H9 (cell line): ENCODE measurements around the gene BCKDHB. TPM values are rescaled to one million over a fixed set of nuclear protein-coding genes. Genes with fewer than 3 reads are reported as not detected.

Experiments
- DNase-seq: peaks from one replicate; pipeline ENCODE4 v3.0.0-alpha.2; 2017
- H2AFZ ChIP-seq: one replicate; pipeline ENCODE4 v1.6.1; 2013; ENCODE audit warnings: mild to moderate bottlenecking, low read length, control low read depth, moderate library complexity
- H2AK5ac ChIP-seq: 2 replicates; pipeline ENCODE4 v1.6.1; 2013; ENCODE audit warnings: low read length, control low read depth, mixed read lengths; ENCODE audit not compliant: insufficient read length
- H2BK120ac ChIP-seq: one replicate; pipeline ENCODE4 v1.6.1; 2013; ENCODE audit warnings: low read depth, mild to moderate bottlenecking, low read length, control low read depth, inconsistent platforms; ENCODE audit not compliant: poor library complexity, severe bottlenecking
- H2BK12ac ChIP-seq: 2 replicates; pipeline ENCODE4 v1.6.1; 2013; ENCODE audit warnings: low read length, control low read depth, mixed read lengths, low read depth; ENCODE audit not compliant: insufficient read length
- H2BK15ac ChIP-seq: 2 replicates; pipeline ENCODE4 v1.6.1; 2013; ENCODE audit warnings: low read depth, low read length, control low read depth
- H2BK20ac ChIP-seq: one replicate; pipeline ENCODE4 v1.6.1; 2013; ENCODE audit warnings: low read depth, mild to moderate bottlenecking, low read length, control low read depth, inconsistent platforms; ENCODE audit not compliant: poor library complexity, severe bottlenecking
- H2BK5ac ChIP-seq: 2 replicates; pipeline ENCODE4 v1.6.1; 2013; ENCODE audit warnings: low read length, control low read depth, mixed read lengths; ENCODE audit not compliant: insufficient read length
- H3K14ac ChIP-seq: 2 replicates; pipeline ENCODE4 v1.6.1; 2013; ENCODE audit warnings: low read length, control low read depth; ENCODE audit not compliant: insufficient read depth
- H3K18ac ChIP-seq: 2 replicates; pipeline ENCODE4 v1.6.1; 2013; ENCODE audit warnings: low read depth, mild to moderate bottlenecking, mixed read lengths, low read length, control low read depth; ENCODE audit not compliant: insufficient read length
- H3K23ac ChIP-seq: 2 replicates; pipeline ENCODE4 v1.6.1; 2013; ENCODE audit warnings: low read length, control low read depth, mixed read lengths, low read depth; ENCODE audit not compliant: insufficient read length
- H3K23me2 ChIP-seq: 2 replicates; pipeline ENCODE4 v1.6.1; 2013; ENCODE audit warnings: low read depth, mild to moderate bottlenecking, mixed read lengths, low read length, control low read depth; ENCODE audit not compliant: insufficient read length, poor library complexity, severe bottlenecking
- H3K27ac ChIP-seq: 2 replicates; pipeline ENCODE4 v1.5.1; 2013; ENCODE audit warnings: low read length, control low read depth, mixed read lengths, low read depth; ENCODE audit not compliant: insufficient read length
- H3K27me3 ChIP-seq: 2 replicates; pipeline ENCODE4 v1.6.1; 2013; ENCODE audit warnings: low read length, control low read depth, inconsistent platforms; ENCODE audit not compliant: insufficient read depth
- H3K4ac ChIP-seq: 2 replicates; pipeline ENCODE4 v1.6.1; 2013; ENCODE audit warnings: low read depth, mild to moderate bottlenecking, control low read depth, inconsistent platforms, low read length, moderate library complexity
- H3K4me1 ChIP-seq: 2 replicates; pipeline ENCODE4 v1.6.1; 2013; ENCODE audit warnings: low read length, control low read depth, inconsistent platforms; ENCODE audit not compliant: insufficient read depth
- H3K4me2 ChIP-seq: 2 replicates; pipeline ENCODE4 v1.6.1; 2013; ENCODE audit warnings: low read length, control low read depth, mixed read lengths; ENCODE audit not compliant: insufficient read length, insufficient read depth
- H3K56ac ChIP-seq: 2 replicates; pipeline ENCODE4 v1.6.1; 2013; ENCODE audit warnings: low read depth, mild to moderate bottlenecking, mixed read lengths, low read length, control low read depth; ENCODE audit not compliant: insufficient read length
- H3K79me1 ChIP-seq: 2 replicates; pipeline ENCODE4 v1.6.1; 2013; ENCODE audit warnings: low read depth, mild to moderate bottlenecking, moderate library complexity, low read length, control low read depth, inconsistent platforms; ENCODE audit not compliant: insufficient read depth, poor library complexity, severe bottlenecking
- H3K79me2 ChIP-seq: 2 replicates; pipeline ENCODE4 v1.6.1; 2013; ENCODE audit warnings: low read length, control low read depth, inconsistent platforms; ENCODE audit not compliant: insufficient read depth
- H3K9ac ChIP-seq: 2 replicates; pipeline ENCODE4 v1.6.1; 2013; ENCODE audit warnings: low read length, control low read depth, mixed read lengths; ENCODE audit not compliant: insufficient read length; ENCODE audit errors: extremely low read depth
- H3K9me3 ChIP-seq: one replicate; pipeline ENCODE4 v1.6.1; 2013; ENCODE audit warnings: low read depth, low read length, inconsistent platforms; ENCODE audit not compliant: control insufficient read depth
- H3T11ph ChIP-seq: one replicate; pipeline ENCODE4 v1.6.1; 2013; ENCODE audit warnings: mild to moderate bottlenecking, low read length, control low read depth, inconsistent platforms
- H4K20me1 ChIP-seq: one replicate; pipeline ENCODE4 v1.6.1; 2013; ENCODE audit not compliant: control insufficient read depth, insufficient read length, insufficient read depth
- H4K5ac ChIP-seq: 2 replicates; pipeline ENCODE4 v1.6.1; 2013; ENCODE audit warnings: low read depth, mild to moderate bottlenecking, mixed read lengths, low read length, control low read depth; ENCODE audit not compliant: insufficient read length
- H4K8ac ChIP-seq: replicated peaks from 2 replicates; pipeline ENCODE4 v1.6.1; 2013; ENCODE audit warnings: low read length, control low read depth, mixed read lengths, low read depth; ENCODE audit not compliant: insufficient read length
- H4K91ac ChIP-seq: 2 replicates; pipeline ENCODE4 v1.6.1; 2013; ENCODE audit warnings: low read depth, mild to moderate bottlenecking, moderate library complexity, mixed read lengths, low read length, control low read depth; ENCODE audit not compliant: insufficient read length
- H3K27ac Mint-ChIP-seq, 3 experiments: 2 replicates in 2 of 3; 3 replicates in 1 of 3; pipeline ENCODE4 v1.8.0; 2020 to 2021; ENCODE audit warnings: mixed read lengths in 3 of 3, mild to moderate bottlenecking in 1 of 3, moderate library complexity in 1 of 3
- H3K27me3 Mint-ChIP-seq: 2 replicates; pipeline ENCODE4 v1.8.0; 2021; ENCODE audit warnings: low read depth, mild to moderate bottlenecking, moderate library complexity, mixed read lengths
- H3K36me3 Mint-ChIP-seq, 3 experiments: 2 replicates in 2 of 3; 3 replicates in 1 of 3; pipeline ENCODE4 v1.8.0; 2020 to 2021; ENCODE audit warnings: low read depth in 3 of 3, mixed read lengths in 3 of 3; ENCODE audit not compliant: insufficient read depth in 1 of 3
- H3K4me1 Mint-ChIP-seq, 2 experiments: 2 replicates each; pipeline ENCODE4 v1.8.0; 2020; ENCODE audit warnings: mixed read lengths in 2 of 2
- H3K4me3 Mint-ChIP-seq, 2 experiments: 2 replicates in 1 of 2; 3 replicates in 1 of 2; pipeline ENCODE4 v1.8.0; 2020 to 2021; ENCODE audit warnings: mild to moderate bottlenecking in 2 of 2, mixed read lengths in 2 of 2, moderate library complexity in 1 of 2
- H3K9me3 Mint-ChIP-seq, 2 experiments: 2 replicates in 1 of 2; 3 replicates in 1 of 2; pipeline ENCODE4 v1.8.0; 2020; ENCODE audit warnings: mild to moderate bottlenecking in 2 of 2, mixed read lengths in 2 of 2, moderate library complexity in 1 of 2
- CTCF ChIP-seq: fragments of 200-600 bp; sonication (generic); conservative IDR thresholded peaks from 3 replicates; pipeline ENCODE4 v1.8.0; 2021; ENCODE audit warnings: antibody characterized with exemption, mild to moderate bottlenecking
- WGBS: extraction: QIAGEN DNeasy Blood & Tissue Kit; methylation state at CpG from one replicate; pipeline ENCODE4 v1.1.7; 2013; ENCODE audit warnings: missing lambda C conversion rate, low lambda C conversion rate, mixed read lengths; ENCODE audit not compliant: insufficient read length; ENCODE audit errors: extremely low coverage; 5-methylcytosine and 5-hydroxymethylcytosine counted together
- total RNA-seq: library from RNA; stranded (reverse); gene quantifications from 2 replicates; pipeline ENCODE4 v1.2.1, GENCODE V29; 2021

The BCKDHB gene
- total RNA-seq, 1 experiment from 2014 or later, result 26.6 TPM

GRCh38 chr6:80126657-80127345, 20.3 kb downstream of the BCKDHB start:
- Histone ChIP-seq H3K23ac (no peak overlapping the region), H3T11ph (no peak overlapping the region), H3K56ac (no peak overlapping the region), H3K27me3 (no peaks in the 10 kb centered on the region), H3K4me2 (no peak overlapping the region), H3K23me2 (no peaks in the 10 kb centered on the region), H2AK5ac (no peak overlapping the region), H4K20me1 (no peaks in the 10 kb centered on the region), H2AFZ (no peak overlapping the region), H3K79me2 (no peaks in the 10 kb centered on the region; the same call in 1 of the 2 replicates), H3K79me1 (no peaks in the 10 kb centered on the region), H3K18ac (no peak overlapping the region), H3K9ac (no peak overlapping the region), H2BK5ac (no peak overlapping the region), H3K4ac (no peak overlapping the region), H4K5ac (no peak overlapping the region), H3K9me3 (no peaks in the 10 kb centered on the region), H3K27ac (no peak overlapping the region), H2BK120ac (no peak overlapping the region), H3K4me1 (no peaks in the 10 kb centered on the region), H4K8ac (no peak overlapping the region), H2BK15ac (no peak overlapping the region), H2BK20ac (no peak overlapping the region), H4K91ac (no peak overlapping the region), H3K14ac (no peak overlapping the region), H2BK12ac (no peak overlapping the region)
- no peak for DNase-seq
- Mint-ChIP-seq H3K27ac (no peak overlapping the region), H3K4me1 (no peaks in the 10 kb centered on the region), H3K27me3 (no peaks in the 10 kb centered on the region), H3K9me3 (peaks cover 15% of the 10 kb centered on the region in 2 experiments), H3K36me3 (peaks cover 16 to 37% (median 18%) of the 10 kb centered on the region in 3 experiments), H3K4me3 (no peak overlapping the region)
- WGBS, result no CpG with 5 or more reads among the region's 5 CpGs
- no peak for TF ChIP-seq CTCF
